GM12878 (cell line): Measurements from ENCODE around the gene PEF1. TPM values are rescaled to one million over a fixed set of nuclear protein-coding genes. Genes with fewer than 3 reads are reported as not detected.
A peak's percentile ranks its signal among the peaks of the same experiment; 100 is the strongest.

Experiments
- ATAC-seq: fragments of 200-7000 bp; cut with Tn5 transposase; 3 replicates; pipeline ENCODE4 v1.9.1; 2020; ENCODE audit warnings: mild to moderate bottlenecking, moderate library complexity
- BruUV-seq: library from RNA; stranded (reverse); fragments of 400-500 nt; replicated peaks from 2 replicates; lab custom pipeline; 2021; lab: Mats Ljungman, UMichigan
- CTCF ChIA-PET: fragments of 300-600 bp; sonication (Branson Sonifier 250); formaldehyde crosslinking; extraction: SDS; loops from one replicate; lab custom pipeline; 2021; ENCODE audit warnings: inconsistent platforms; lab: Yijun Ruan, JAX
- POLR2A ChIA-PET: fragments of 350-600 bp; formaldehyde crosslinking; extraction: SDS; loops from one replicate; lab custom pipeline; 2021; ENCODE audit warnings: inconsistent platforms; lab: Charles Lee
- RAD21 ChIA-PET: fragments of 300-600 bp; sonication (Branson Sonifier 250); formaldehyde crosslinking; loops from one replicate; lab custom pipeline; 2023; ENCODE audit warnings: antibody characterized with exemption; ENCODE audit not compliant: unreplicated experiment; lab: Charles Lee
- SMC1A ChIA-PET: fragments of 300-600 bp; sonication (Branson Sonifier 250); formaldehyde crosslinking; loops from one replicate; lab custom pipeline; 2023; ENCODE audit not compliant: unreplicated experiment, uncharacterized antibody; lab: Charles Lee
- DNase-seq: peaks from one replicate; pipeline ENCODE4 v3.0.0-alpha.2; 2011; ENCODE audit warnings: low read depth, low spot score
- FAIRE-seq: peaks from 3 replicates; lab custom pipeline; 2011; peaks lifted over from hg19 to GRCh38; lab: Jason Lieb, UNC
- H2AFZ ChIP-seq: 2 replicates; pipeline ENCODE4 v1.6.0; 2011; ENCODE audit warnings: low read depth, low read length, control low read depth; ENCODE audit not compliant: control insufficient read depth
- H3K27ac ChIP-seq: 2 replicates; pipeline ENCODE4 v1.5.1; 2011; ENCODE audit warnings: control low read depth; ENCODE audit not compliant: control insufficient read depth, insufficient read depth
- H3K27me3 ChIP-seq, 2 experiments: replicated peaks in 1 of 2; 2 replicates each; pipeline versions ENCODE4 v1.6.0 to v1.6.1; 2011; ENCODE audit warnings: low read length in 1 of 2; ENCODE audit not compliant: control insufficient read depth in 2 of 2, insufficient read depth in 2 of 2
- H3K36me3 ChIP-seq, 2 experiments: 2 replicates each; pipeline ENCODE4 v1.5.1; 2011; ENCODE audit warnings: low read length in 1 of 2; ENCODE audit not compliant: control insufficient read depth in 2 of 2, insufficient read depth in 2 of 2
- H3K4me1 ChIP-seq: 2 replicates; pipeline ENCODE4 v1.6.1; 2011; ENCODE audit warnings: mild to moderate bottlenecking, low read length, moderate library complexity, mixed read lengths; ENCODE audit not compliant: control insufficient read depth, insufficient read depth
- H3K4me2 ChIP-seq: 2 replicates; pipeline ENCODE4 v1.6.0; 2011; ENCODE audit warnings: control low read depth; ENCODE audit not compliant: control insufficient read depth, insufficient read depth
- H3K4me3 ChIP-seq: fragments of 200-600 bp; sonication (generic); 2 replicates; pipeline ENCODE4 v1.5.1; 2016
- H3K79me2 ChIP-seq: 2 replicates; pipeline ENCODE4 v1.6.0; 2011; ENCODE audit warnings: low read length; ENCODE audit not compliant: control insufficient read depth, insufficient read depth
- H3K9ac ChIP-seq: 2 replicates; pipeline ENCODE4 v1.8.0; 2011; ENCODE audit warnings: low read length, control low read depth, mixed read lengths; ENCODE audit not compliant: control insufficient read depth, insufficient read depth
- H3K9me3 ChIP-seq: replicated peaks from 3 replicates; pipeline ENCODE4 v1.5.1; 2011; ENCODE audit warnings: mild to moderate bottlenecking, low read length; ENCODE audit not compliant: control insufficient read depth, insufficient read depth
- H4K20me1 ChIP-seq: 2 replicates; pipeline ENCODE4 v1.6.0; 2011; ENCODE audit not compliant: control insufficient read depth, insufficient read depth
- BACH1 ChIP-seq: fragments of 450-650 bp; IDR thresholded peaks from 2 replicates; pipeline ENCODE4 v1.6.1; 2017; ENCODE audit warnings: mild to moderate bottlenecking, borderline replicate concordance
- CUX1 ChIP-seq: IDR thresholded peaks from 2 replicates; pipeline ENCODE4 v1.6.1; 2012; ENCODE audit warnings: improper control_type of control experiment, low read depth, low read length; ENCODE audit not compliant: insufficient replicate concordance
- DPF2 ChIP-seq: fragments of 450-650 bp; IDR thresholded peaks from 2 replicates; pipeline ENCODE4 v1.6.1; 2017; ENCODE audit warnings: mild to moderate bottlenecking
- EP300 ChIP-seq, 2 experiments: fragments of 150-350 bp in 1 of 2; IDR thresholded peaks; 2 replicates each; pipeline ENCODE4 v1.6.1; 2011 to 2012; ENCODE audit warnings: low read depth in 2 of 2, low read length in 2 of 2, borderline replicate concordance in 1 of 2, improper control_type of control experiment in 1 of 2, inconsistent platforms in 1 of 2; ENCODE audit not compliant: control insufficient read depth in 1 of 2
- FOXK2 ChIP-seq: fragments of 450-650 bp; IDR thresholded peaks from 2 replicates; pipeline ENCODE4 v1.6.1; 2017; ENCODE audit warnings: mild to moderate bottlenecking, moderate library complexity
- IRF3 ChIP-seq: fragments of 450-650 bp; IDR thresholded peaks from 2 replicates; pipeline ENCODE4 v1.6.1; 2014; ENCODE audit warnings: mild to moderate bottlenecking
- IRF5 ChIP-seq: fragments of 450-650 bp; IDR thresholded peaks from 2 replicates; pipeline ENCODE4 v1.6.1; 2017; ENCODE audit warnings: borderline replicate concordance
- KAT2A ChIP-seq: conservative IDR thresholded peaks from 2 replicates; pipeline ENCODE4 v1.6.1; 2011; ENCODE audit warnings: low read depth, low read length; ENCODE audit not compliant: control insufficient read depth
- MEF2B ChIP-seq: fragments of 450-650 bp; IDR thresholded peaks from 2 replicates; pipeline ENCODE4 v1.6.1; 2018; ENCODE audit warnings: mild to moderate bottlenecking, moderate library complexity; ENCODE audit not compliant: partially characterized antibody, poor library complexity, severe bottlenecking
- NFYB ChIP-seq: IDR thresholded peaks from 2 replicates; pipeline ENCODE4 v1.6.1; 2011; ENCODE audit warnings: low read depth, mild to moderate bottlenecking, low read length, improper control_type of control experiment, moderate library complexity; ENCODE audit not compliant: insufficient read depth
- PAX5 ChIP-seq: IDR thresholded peaks from 2 replicates; pipeline ENCODE4 v1.6.1; 2011; ENCODE audit warnings: low read depth, low read length, borderline replicate concordance
- POLR2AphosphoS5 ChIP-seq: IDR thresholded peaks from 2 replicates; pipeline ENCODE4 v1.6.1; 2011; ENCODE audit warnings: mild to moderate bottlenecking, low read length, inconsistent platforms
- RAD51 ChIP-seq: fragments of 450-650 bp; IDR thresholded peaks from 2 replicates; pipeline ENCODE4 v1.6.1; 2016; ENCODE audit warnings: moderate library complexity, mild to moderate bottlenecking, inconsistent platforms
- SMC3 ChIP-seq: IDR thresholded peaks from 2 replicates; pipeline ENCODE4 v1.6.1; 2011; ENCODE audit warnings: low read length, improper control_type of control experiment, borderline replicate concordance
- WGBS: methylation state at CpG from one replicate; pipeline ENCODE4 v1.1.6; 2016; ENCODE audit warnings: low lambda C conversion rate; ENCODE audit not compliant: insufficient replicate concordance, insufficient coverage; ENCODE audit errors: missing lambda C conversion rate; 5-methylcytosine and 5-hydroxymethylcytosine counted together
- in situ Hi-C: fragments of 300-500 bp; cut with MboI; formaldehyde crosslinking; loops from 9 replicates; pipeline ENCODE4 v1.14.3; 2018; ENCODE audit warnings: mixed read lengths
- intact Hi-C: fragments of 100-400 bp; cut with micrococcal nuclease; formaldehyde crosslinking; loops from one replicate; pipeline ENCODE4 v1.14.2; 2022; ENCODE audit not compliant: unreplicated experiment
- polyA plus RNA-seq, 11 experiments: library from polyadenylated mRNA; depleted of rRNA in 4 of 11; unstranded in 6 of 11; stranded (reverse) in 5 of 11; fragments of >200 nt; fragmentation: Nextera tagmentation in 4 of 11; fragmentation: Illumina TruSeq in 1 of 11; extraction: Ambion mirVana in 4 of 11; extraction: Trizol in 1 of 11; gene quantifications; 1 replicate in 1 of 11; 2 replicates in 10 of 11; pipeline versions ENCODE4 v1.2.1 to v1.2.3, GENCODE V29; 2011 to 2016; ENCODE audit warnings: inconsistent platforms in 2 of 11, missing spikeins in 2 of 11, low read depth in 1 of 11
- total RNA-seq, 4 experiments: library from RNA; depleted of rRNA in 3 of 4; stranded (reverse); fragments of >200 nt in 3 of 4; fragmentation: Illumina TruSeq in 1 of 4; extraction: Trizol in 1 of 4; gene quantifications; 2 replicates each; pipeline versions ENCODE4 v1.2.1 to v1.2.3, GENCODE V29; 2013 to 2021
- TF ChIP-seq, protein P1 (sequence below): IDR thresholded peaks from 2 replicates; pipeline ENCODE4 v1.6.1; 2011; ENCODE audit warnings: borderline replicate concordance, low read depth, mild to moderate bottlenecking, moderate library complexity, mixed read lengths, low read length; ENCODE audit not compliant: insufficient read depth; ENCODE audit errors: extremely low read length

The PEF1 gene
- total and polyA plus RNA-seq, 10 of the 15 experiments (the other 5 are each of a cell fraction or from before 2014, with no cell fraction given) = 27.1 to 107 (median 79.0) TPM

DNA sequence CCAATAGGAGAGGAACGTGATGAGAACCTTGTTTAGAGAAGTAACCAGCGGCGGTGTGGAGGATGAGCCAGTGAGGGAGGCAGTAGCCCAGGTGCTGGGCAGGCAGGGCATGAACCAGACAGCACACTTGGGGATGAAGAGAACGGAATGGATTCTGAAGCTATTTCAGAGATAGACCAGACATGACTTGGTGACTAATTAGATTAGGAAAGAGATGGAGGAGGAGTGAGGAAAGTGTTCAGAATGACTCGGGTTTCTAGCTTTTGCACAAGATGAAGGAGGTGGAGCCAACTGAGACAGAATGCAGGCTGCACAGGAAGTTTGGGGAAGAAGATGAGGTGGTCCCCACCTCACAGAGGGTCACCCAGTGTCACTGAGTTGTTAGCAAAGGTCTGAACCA, 5.1 kb downstream of the PEF1 start:
- Histone ChIP-seq H3K36me3 (peaks cover 2 to 6% of the 10 kb centered on the region in 2 experiments; a peak in 2 of 4 replicates), H3K4me3 (no peak overlapping the region), H2AFZ (no peak overlapping the region), H3K9me3 (no peaks in the 10 kb centered on the region), H4K20me1 (no peaks in the 10 kb centered on the region; the same call in 1 of the 2 replicates), H3K4me2 (peak overlapping the region; percentile 36; the same call in 1 of the 2 replicates), H3K9ac (no peak overlapping the region), H3K27ac (no peak overlapping the region), H3K27me3 (no peaks in the 10 kb centered on the region), H3K4me1 (peaks cover 9% of the 10 kb centered on the region), H3K79me2 (peaks cover 69% of the 10 kb centered on the region)
- POLR2A ChIA-PET = interaction anchor here (1.3 kb wide), 1 partner anchor 12 kb away, joined by 4 read pairs; no protein-coding TSS in a partner anchor
- CTCF ChIA-PET = interaction anchor here (0.7 to 7.1 kb wide), 4 partner anchors 9 to 150 kb away, joined by 3 to 47 read pairs (median 11); partner anchors contain the start of gene HCRTR1
- no peak for ATAC-seq
- no peak for DNase-seq
- no TSS peak for BruUV-seq
- intact Hi-C loops (loop anchor here (5.0 kb wide), 1 partner anchor 77 kb away; no protein-coding TSS in a partner anchor), in situ Hi-C loops (no loop called here)
- no peak for FAIRE-seq
- RAD21 ChIA-PET = interaction anchor here (0.7 to 2.0 kb wide), 8 partner anchors 11 to 150 kb away, joined by 3 to 9 read pairs (median 4); no protein-coding TSS in a partner anchor
- SMC1A ChIA-PET = interaction anchor here (0.7 to 4.0 kb wide), 7 partner anchors 11 to 90 kb away, joined by 3 to 19 read pairs (median 5); no protein-coding TSS in a partner anchor
- WGBS = 48% methylated on average over 4 of the region's 5 CpGs
- TF ChIP-seq SMC3 = no peak
- no peak for TF ChIP-seq EP300 (IDR thresholded peaks at IDR 0.05; ENCODE audit: borderline replicate concordance in 1 of 2, control insufficient read depth in 1 of 2, low read depth in 2 of 2, low read length in 2 of 2)
- TF ChIP-seq NFYB = no peak
- no peak for TF ChIP-seq POLR2AphosphoS5
- no peak for TF ChIP-seq DPF2
- no peak for TF ChIP-seq IRF3
- TF ChIP-seq KAT2A = no peak
- TF ChIP-seq BACH1 = no peak
- TF ChIP-seq PAX5 = no peak
- TF ChIP-seq RAD51 = no peak
- TF ChIP-seq CUX1 = no peak
- TF ChIP-seq MEF2B = no peak
- TF ChIP-seq, protein P1, sequence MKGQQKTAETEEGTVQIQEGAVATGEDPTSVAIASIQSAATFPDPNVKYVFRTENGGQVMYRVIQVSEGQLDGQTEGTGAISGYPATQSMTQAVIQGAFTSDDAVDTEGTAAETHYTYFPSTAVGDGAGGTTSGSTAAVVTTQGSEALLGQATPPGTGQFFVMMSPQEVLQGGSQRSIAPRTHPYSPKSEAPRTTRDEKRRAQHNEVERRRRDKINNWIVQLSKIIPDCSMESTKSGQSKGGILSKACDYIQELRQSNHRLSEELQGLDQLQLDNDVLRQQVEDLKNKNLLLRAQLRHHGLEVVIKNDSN = no peak
- TF ChIP-seq FOXK2 = no peak
- TF ChIP-seq IRF5 = no peak
